HUES6 (cell line): Measurements from ENCODE around the gene KLHL12.

ENCODE experiments used
- H3K27ac ChIP-seq: 2 replicates; pipeline ENCODE4 v1.7.0; 2013; ENCODE audit warnings: low read depth, mild to moderate bottlenecking, low read length, inconsistent platforms
- H3K27me3 ChIP-seq: 2 replicates; pipeline ENCODE4 v1.6.1; 2013; ENCODE audit warnings: low read length; ENCODE audit not compliant: control insufficient read depth, insufficient read depth
- H3K36me3 ChIP-seq: 2 replicates; pipeline ENCODE4 v1.6.1; 2013; ENCODE audit warnings: low read length; ENCODE audit not compliant: control insufficient read depth, insufficient read depth
- H3K4me1 ChIP-seq: 2 replicates; pipeline ENCODE4 v1.6.1; 2013; ENCODE audit warnings: low read length; ENCODE audit not compliant: control insufficient read depth, insufficient read depth
- H3K4me3 ChIP-seq: 2 replicates; pipeline ENCODE4 v1.5.1; 2013; ENCODE audit warnings: low read depth, low read length
- H3K9ac ChIP-seq: one replicate; pipeline ENCODE4 v1.6.1; 2013; ENCODE audit warnings: mild to moderate bottlenecking, low read length
- H3K9me3 ChIP-seq: 2 replicates; pipeline ENCODE4 v1.6.1; 2013; ENCODE audit warnings: low read depth, low read length; ENCODE audit not compliant: control insufficient read depth, insufficient read depth

Gene KLHL12

GRCh38 chr1:202961220-202961880 lies 34.3 kb upstream of the KLHL12 start:
- Histone ChIP-seq H3K27me3 (no peaks in the 10 kb centered on the region), H3K27ac (no peak overlapping the region), H3K4me1 (peaks cover 13% of the 10 kb centered on the region), H3K9ac (no peak overlapping the region), H3K9me3 (no peaks in the 10 kb centered on the region), H3K36me3 (peaks cover 33% of the 10 kb centered on the region), H3K4me3 (no peak overlapping the region)

- Histone ChIP-seq H3K4me1 (peaks cover 10% of the 10 kb centered on the region; the same call in 1 of the 2 replicates), H3K27me3 (no peaks in the 10 kb centered on the region), H3K36me3 (peaks cover 22% of the 10 kb centered on the region), H3K9ac (no peak overlapping the region), H3K27ac (no peak overlapping the region), H3K4me3 (no peak overlapping the region), H3K9me3 (no peaks in the 10 kb centered on the region)
Measured at GRCh38 chr1:202959276-202959620, 32.2 kb upstream of the KLHL12 start.

- no peaks in the 10 kb centered on the region for H3K27me3 ChIP-seq
- peak overlapping the region; percentile 41 for H3K9ac ChIP-seq
- H3K4me3 ChIP-seq: peak overlapping the region; percentile 71
- H3K27ac ChIP-seq: no peak overlapping the region
- H3K4me1 ChIP-seq: peaks cover 10% of the 10 kb centered on the region; the same call in 1 of the 2 replicates
- H3K36me3 ChIP-seq: peaks cover 22% of the 10 kb centered on the region
- H3K9me3 ChIP-seq: no peaks in the 10 kb centered on the region
Measured at GRCh38 chr1:202958544-202959275, 31.7 kb upstream of the KLHL12 start.

GRCh38 chr1:202957733-202958543 lies 30.9 kb upstream of the KLHL12 start, which contains the start of gene ADIPOR1:
Gene ADIPOR1 (minus strand): TSS chr1:202958312. CDS start chr1:202951070, 7,242 bp downstream.
- Histone ChIP-seq H3K27me3 (no peaks in the 10 kb centered on the region), H3K9me3 (no peaks in the 10 kb centered on the region), H3K4me3 (peak within 1 kb of the TSS; percentile 71), H3K4me1 (peaks cover 10% of the 10 kb centered on the region; the same call in 1 of the 2 replicates), H3K27ac (peak within 1 kb of the TSS; percentile 86), H3K36me3 (peaks cover 17% of the 10 kb centered on the region), H3K9ac (peak within 1 kb of the TSS; percentile 94)

- H3K4me1 ChIP-seq: peaks cover 10% of the 10 kb centered on the region; the same call in 1 of the 2 replicates
- H3K36me3 ChIP-seq: peaks cover 8% of the 10 kb centered on the region
- H3K9ac ChIP-seq: peak overlapping the region; percentile 94
- no peaks in the 10 kb centered on the region for H3K9me3 ChIP-seq
- H3K4me3 ChIP-seq: peak overlapping the region; percentile 71
- H3K27me3 ChIP-seq: no peaks in the 10 kb centered on the region
- no peak overlapping the region for H3K27ac ChIP-seq
Measured at GRCh38 chr1:202956969-202957368, 29.9 kb upstream of the KLHL12 start.

GRCh38 chr1:202954057-202954745 lies 27.2 kb upstream of the KLHL12 start:
- Histone ChIP-seq H3K4me3 (no peak overlapping the region), H3K9ac (no peak overlapping the region), H3K27ac (no peak overlapping the region), H3K27me3 (no peaks in the 10 kb centered on the region), H3K36me3 (peaks cover 26% of the 10 kb centered on the region), H3K9me3 (no peaks in the 10 kb centered on the region), H3K4me1 (peaks cover 10% of the 10 kb centered on the region; the same call in 1 of the 2 replicates)

- H3K27ac ChIP-seq: no peak overlapping the region
Measured at GRCh38 chr1:202953392-202953791, 26.4 kb upstream of the KLHL12 start.

GRCh38 chr1:202952818-202953217 lies 25.8 kb upstream of the KLHL12 start:
- Histone ChIP-seq H3K27me3 (no peaks in the 10 kb centered on the region), H3K9me3 (no peaks in the 10 kb centered on the region), H3K9ac (no peak overlapping the region), H3K4me3 (no peak overlapping the region), H3K36me3 (peaks cover 39% of the 10 kb centered on the region), H3K4me1 (peaks cover 5% of the 10 kb centered on the region; the same call in 1 of the 2 replicates), H3K27ac (no peak overlapping the region)

More at GRCh38 chr1:202953392-202953791, 26.4 kb upstream of the KLHL12 start:
- H3K9me3 ChIP-seq: no peaks in the 10 kb centered on the region
- H3K27me3 ChIP-seq: no peaks in the 10 kb centered on the region
- no peak overlapping the region for H3K9ac ChIP-seq
- H3K4me1 ChIP-seq: peaks cover 5% of the 10 kb centered on the region; the same call in 1 of the 2 replicates
- peaks cover 33% of the 10 kb centered on the region for H3K36me3 ChIP-seq
- no peak overlapping the region for H3K4me3 ChIP-seq

- H3K27ac ChIP-seq: no peak overlapping the region
- H3K27me3 ChIP-seq: no peaks in the 10 kb centered on the region
- peaks cover 43% of the 10 kb centered on the region for H3K36me3 ChIP-seq
- H3K9me3 ChIP-seq: no peaks in the 10 kb centered on the region
- no peak overlapping the region for H3K4me3 ChIP-seq
- H3K4me1 ChIP-seq: peaks cover 3% of the 10 kb centered on the region; the same call in 1 of the 2 replicates
- H3K9ac ChIP-seq: no peak overlapping the region
Measured at GRCh38 chr1:202952099-202952498, 25.1 kb upstream of the KLHL12 start.

- Histone ChIP-seq H3K36me3 (peaks cover 50% of the 10 kb centered on the region), H3K9me3 (no peaks in the 10 kb centered on the region), H3K9ac (no peak overlapping the region), H3K27ac (no peak overlapping the region), H3K27me3 (no peaks in the 10 kb centered on the region), H3K4me3 (no peak overlapping the region), H3K4me1 (no peaks in the 10 kb centered on the region)
Measured at GRCh38 chr1:202951437-202951836, 24.4 kb upstream of the KLHL12 start.
